ENCODE results near the gene MUC4. TPM values are rescaled to one million over a fixed set of nuclear protein-coding genes. Genes with fewer than 3 reads are reported as not detected.

The MUC4 gene
- total and polyA plus RNA-seq, 2 of the 4 experiments (the other 2 are of a cell fraction): not detected

GRCh38 chr3:195697582-195698324 is 114.0 kb downstream of the MUC4 start:
- H2BK120ac ChIP-seq (ENCODE audit: low read depth, low read length): no peak overlapping the region
- no peak overlapping the region for H3K4ac ChIP-seq (ENCODE audit: low read depth, low read length)
- peaks cover 7% of the 10 kb centered on the region; the same call in 1 of the 2 replicates for H4K20me1 ChIP-seq (ENCODE audit: insufficient read depth, low read length)
- POLR2A ChIA-PET (ENCODE audit: unreplicated experiment): no interaction called here
- no peak overlapping the region for H3K18ac ChIP-seq (ENCODE audit: low read depth, low read length)
- CTCF ChIA-PET: interaction anchor here (0.6 kb wide), 1 partner anchor 1052 kb away, joined by 3 read pairs; no protein-coding TSS in a partner anchor
- in situ Hi-C loops (cut with MboI; ENCODE audit: low sequenced_read_pairs) (loop anchor here (25.0 kb wide), 1 partner anchor 265 kb away; no protein-coding TSS in a partner anchor), intact Hi-C loops (cut with micrococcal nuclease) (no loop called here), dilution Hi-C loops (cut with HindIII; ENCODE audit: low sequenced_read_pairs, unreplicated experiment) (no loop called here)
- no peak overlapping the region for H3K9ac ChIP-seq (ENCODE audit: low read depth, low read length)
- peak overlapping the region; percentile 26 for H2AFZ ChIP-seq (replicated peaks; ENCODE audit: low read length, poor library complexity)
- H3K4me3 ChIP-seq (ENCODE audit: insufficient read depth, low read depth, low read length): no peak overlapping the region
- BruUV-seq (replicated peaks): no TSS peak
- no peak overlapping the region for H3K56ac ChIP-seq (ENCODE audit: extremely low read depth, insufficient read depth, low read length)
- H3K23ac ChIP-seq (ENCODE audit: low read depth, low read length): 0 out of 2 replicates have a peak overlapping the region, but pooled peaks have one; percentile 3
- H2BK15ac ChIP-seq (ENCODE audit: low read depth, low read length): no peak overlapping the region
- TF ChIP-seq CEBPB (IDR thresholded peaks at IDR 0.05; ENCODE audit: low read depth, low read length) (peak; percentile 63; the same call in 1 of the 2 replicates), CHD1 (IDR thresholded peaks at IDR 0.05; ENCODE audit: low read depth, low read length) (no peak), RFX5 (IDR thresholded peaks at IDR 0.05; ENCODE audit: low read depth, low read length) (0 out of 2 replicates have a peak, but pooled peaks have one; percentile 14), NFE2L2 (IDR thresholded peaks at IDR 0.05; ENCODE audit: low read depth, low read length) (peak; percentile 92), BHLHE40 (IDR thresholded peaks at IDR 0.05; ENCODE audit: low read depth, low read length) (no peak), MAFK (IDR thresholded peaks at IDR 0.05; ENCODE audit: low read depth, low read length) (peak; percentile 68), USF2 (IDR thresholded peaks at IDR 0.05; ENCODE audit: low read depth, low read length) (no peak), RAD21 (IDR thresholded peaks at IDR 0.05; ENCODE audit: low read length) (0 out of 2 replicates have a peak, but pooled peaks have one; percentile 6), RCOR1 (IDR thresholded peaks at IDR 0.05; ENCODE audit: insufficient replicate concordance, low read length) (no peak), MAZ (IDR thresholded peaks at IDR 0.05; ENCODE audit: borderline replicate concordance, low read depth, low read length) (no peak), POLR2A (IDR thresholded peaks at IDR 0.05; ENCODE audit: low read depth, low read length) (no peak)
- H3K9me1 ChIP-seq (ENCODE audit: insufficient read depth, low read length): peaks cover 13% of the 10 kb centered on the region
- DNase-seq: peak; percentile 88
- H3K79me1 ChIP-seq (ENCODE audit: low read depth in 1 of 2, low read length in 2 of 2): peaks cover 0 to 10% of the 10 kb centered on the region in 2 experiments; a peak in 2 of 4 replicates
- no peak overlapping the region for H3K4me2 ChIP-seq (ENCODE audit: low read depth, low read length)
- no peaks in the 10 kb centered on the region for H3K9me3 ChIP-seq (ENCODE audit: control insufficient read depth, insufficient read depth, low read length)
- H3K4me1 ChIP-seq (ENCODE audit: control insufficient read depth, insufficient read depth, low read length): peaks cover 11% of the 10 kb centered on the region
- peak overlapping the region; percentile 26 for H3K14ac ChIP-seq (replicated peaks; ENCODE audit: low read depth, low read length)
- H3K27me3 ChIP-seq (ENCODE audit: control insufficient read depth, insufficient read depth, low read length): no peaks in the 10 kb centered on the region
- peaks cover 13% of the 10 kb centered on the region; the same call in 1 of the 2 replicates for H3K36me3 ChIP-seq (ENCODE audit: control insufficient read depth, insufficient read depth, low read length)
- H4K91ac ChIP-seq (ENCODE audit: insufficient read depth, low read depth, low read length): no peak overlapping the region
- H4K8ac ChIP-seq (ENCODE audit: low read depth in 2 of 2, low read length in 2 of 2): peak overlapping the region in 1 of 2 experiments; percentile 1; a peak in 1 of 4 replicates
- H2AK9ac ChIP-seq (replicated peaks; ENCODE audit: low read depth, low read length, poor library complexity): peak overlapping the region; percentile 51
- ATAC-seq (ENCODE audit: low read depth): peak; percentile 86
- peak overlapping the region; percentile 3 for H2BK5ac ChIP-seq (ENCODE audit: low read depth, low read length, poor library complexity, severe bottlenecking)
- H4K5ac ChIP-seq (ENCODE audit: low read depth, low read length): no peak overlapping the region
- WGBS, 2 experiments (ENCODE audit: extremely low coverage in 2 of 2, insufficient read length in 1 of 2): 64% methylated on average over 11 of the region's 11 CpGs; no CpG with 5 or more reads in 1 of the 2 experiments
- no peak overlapping the region for H2BK20ac ChIP-seq (ENCODE audit: low read depth, low read length)
- H2AK5ac ChIP-seq (ENCODE audit: low read depth, low read length): peak overlapping the region; percentile 11; the same call in 1 of the 2 replicates
- peak overlapping the region; percentile 3; the same call in 1 of the 2 replicates for H3K27ac ChIP-seq (ENCODE audit: insufficient read depth, low read length)

Data from IMR-90 (cell line).